ENCODE measurements around the gene UBE2M. TPM values are rescaled to one million over a fixed set of nuclear protein-coding genes. Genes with fewer than 3 reads are reported as not detected.
"Not testable (repeated sequence)": the region's sequence is repeated elsewhere in the genome, so short reads cannot be mapped to it uniquely, and the experiment has no call there.

Gene UBE2M
- total and polyA plus RNA-seq, 8 donors = 22.0 to 33.0 (median 25.3) TPM

GRCh38 chr19:58543826-58544590, 14.4 kb downstream of the UBE2M start, which contains the start of gene TRIM28:
Gene TRIM28, plus strand, starts transcription at chr19:58544064. Its CDS starts 694 bp downstream, at chr19:58544758.
- no peaks in the 10 kb centered on the region for H3K9me3 ChIP-seq
- peak; percentile 49 for FAIRE-seq
- WGBS, 2 donors = 0 to 1% methylated on average over 58 to 73 of the region's 73 CpGs

GRCh38 chr19:58542641-58543372, 15.6 kb downstream of the UBE2M start:
- intact Hi-C loops (cut with DNase I); H3K27me3 ChIP-seq; ATAC-seq; H3K9me3 ChIP-seq; FAIRE-seq; H3K36me3 ChIP-seq: not testable (repeated sequence)
- Histone ChIP-seq H3K4me3 (peak overlapping the region in 2 of 4 donors; percentile 80 to 93), H3K27ac (peak overlapping the region in 3 of 4 donors; percentile 90 to 99 (median 97)), H3K4me1 (peaks cover 0 to 15% (median 8%) of the 10 kb centered on the region in 3 donors)
- peak in 1 of 6 donors; percentile 13 for DNase-seq
- 69 to 74% methylated on average over 18 of the region's 18 CpGs for WGBS, 2 donors

More at GRCh38 chr19:58543826-58544590, 14.4 kb downstream of the UBE2M start, which contains the start of gene TRIM28:
- intact Hi-C loops (cut with DNase I) = no loop called here
- peak within 1 kb of the TSS; percentile 90 to 99 (median 94) for H3K27ac ChIP-seq
- peak; percentile 96 to 100 (median 98) for DNase-seq
- H3K27me3 ChIP-seq = no peaks in the 10 kb centered on the region
- H3K36me3 ChIP-seq = peaks cover 1 to 20% (median 16%) of the 10 kb centered on the region in 3 donors
- ATAC-seq = peak; percentile 92 to 98 (median 95)
- no peak for TF ChIP-seq CTCF (IDR thresholded peaks at IDR 0.05)
- peak within 1 kb of the TSS; percentile 80 to 93 (median 84) for H3K4me3 ChIP-seq
- peaks cover 0 to 13% (median 8%) of the 10 kb centered on the region in 3 donors for H3K4me1 ChIP-seq

GRCh38 chr19:58539169-58539559, 19.2 kb downstream of the UBE2M start:
- DNase-seq; FAIRE-seq; H3K27ac ChIP-seq; H3K9me3 ChIP-seq; H3K4me1 ChIP-seq; H3K27me3 ChIP-seq; H3K36me3 ChIP-seq; H3K4me3 ChIP-seq; ATAC-seq; intact Hi-C loops (cut with DNase I): not testable (repeated sequence)

GRCh38 chr19:58538257-58539168, 19.9 kb downstream of the UBE2M start:
- WGBS, 2 donors = 4 to 7% methylated on average over 51 to 55 of the region's 55 CpGs
- H3K4me3 ChIP-seq = peak overlapping the region in 2 of 4 donors; percentile 6 to 37
- H3K9me3 ChIP-seq = no peaks in the 10 kb centered on the region
- no peaks in the 10 kb centered on the region for H3K36me3 ChIP-seq
- DNase-seq (peak in 2 of 6 donors; percentile 14 to 18), ATAC-seq (peak; percentile 40 to 82 (median 72)), FAIRE-seq (no peak)
- peaks cover 0 to 2% (median 0%) of the 10 kb centered on the region in 3 donors for H3K4me1 ChIP-seq
- TF ChIP-seq CTCF (IDR thresholded peaks at IDR 0.05) = no peak
- intact Hi-C loops (cut with DNase I) = no loop called here
- H3K27me3 ChIP-seq = no peaks in the 10 kb centered on the region
- no peak overlapping the region for H3K27ac ChIP-seq

GRCh38 chr19:58536852-58537798, 21.3 kb downstream of the UBE2M start:
- Histone ChIP-seq H3K36me3 (no peaks in the 10 kb centered on the region), H3K27me3 (no peaks in the 10 kb centered on the region), H3K4me1 (peaks cover 0 to 2% (median 0%) of the 10 kb centered on the region in 3 donors), H3K9me3 (no peaks in the 10 kb centered on the region), H3K4me3 (no peak overlapping the region), H3K27ac (no peak overlapping the region)
- intact Hi-C loops (cut with DNase I) = no loop called here
- 76 to 89% methylated on average over 8 of the region's 8 CpGs for WGBS, 2 donors
- DNase-seq (no peak), ATAC-seq (no peak), FAIRE-seq (no peak)
- no peak for TF ChIP-seq CTCF (IDR thresholded peaks at IDR 0.05)
